GM12878 (cell line): ENCODE results near the gene LARGE1. TPM values are rescaled to one million over a fixed set of nuclear protein-coding genes. Genes with fewer than 3 reads are reported as not detected.

Experiments used
- ASH2L ChIP-seq: fragments of 300-600, 200-600 bp; sonication (generic); IDR thresholded peaks from 2 replicates; pipeline ENCODE4 v1.6.1; 2017; ENCODE audit warnings: low read depth, mild to moderate bottlenecking, borderline replicate concordance
- ATF7 ChIP-seq: fragments of 450-650 bp; IDR thresholded peaks from 2 replicates; pipeline ENCODE4 v1.6.1; 2016; ENCODE audit warnings: low read depth, mild to moderate bottlenecking
- BACH1 ChIP-seq: fragments of 450-650 bp; IDR thresholded peaks from 2 replicates; pipeline ENCODE4 v1.6.1; 2017; ENCODE audit warnings: mild to moderate bottlenecking, borderline replicate concordance
- CBX3 ChIP-seq: fragments of 200-600 bp; sonication (generic); IDR thresholded peaks from 2 replicates; pipeline ENCODE4 v1.6.1; 2016; ENCODE audit warnings: low read depth, borderline replicate concordance
- CHD1 ChIP-seq: IDR thresholded peaks from 2 replicates; pipeline ENCODE4 v1.6.1; 2012; ENCODE audit warnings: low read depth, low read length, improper control_type of control experiment
- IKZF1 ChIP-seq: fragments of 450-650 bp; conservative IDR thresholded peaks from 2 replicates; pipeline ENCODE4 v1.6.1; 2017; ENCODE audit warnings: antibody characterized with exemption, mild to moderate bottlenecking
- IKZF2 ChIP-seq, 2 experiments: fragments of 450-650 bp; IDR thresholded peaks; 2 replicates each; pipeline ENCODE4 v1.6.1; 2017; ENCODE audit warnings: mild to moderate bottlenecking in 2 of 2, moderate library complexity in 2 of 2
- IRF3 ChIP-seq: fragments of 450-650 bp; IDR thresholded peaks from 2 replicates; pipeline ENCODE4 v1.6.1; 2014; ENCODE audit warnings: mild to moderate bottlenecking
- JUND ChIP-seq: IDR thresholded peaks from 2 replicates; pipeline ENCODE4 v1.6.1; 2012; ENCODE audit warnings: low read depth, mild to moderate bottlenecking, low read length, improper control_type of control experiment, moderate library complexity
- LARP7 ChIP-seq: fragments of 450-650 bp; IDR thresholded peaks from 2 replicates; pipeline ENCODE4 v1.6.1; 2017; ENCODE audit warnings: mild to moderate bottlenecking
- MTA3 ChIP-seq: IDR thresholded peaks from 2 replicates; pipeline ENCODE4 v1.6.1; 2012; ENCODE audit warnings: low read length, inconsistent platforms, borderline replicate concordance
- MXI1 ChIP-seq: fragments of 150-350 bp; IDR thresholded peaks from 2 replicates; pipeline ENCODE4 v1.6.1; 2011; ENCODE audit warnings: low read depth, mild to moderate bottlenecking, inconsistent platforms, low read length, improper control_type of control experiment
- MYB ChIP-seq: fragments of 150-350 bp; IDR thresholded peaks from 2 replicates; pipeline ENCODE4 v1.6.1; 2014; ENCODE audit warnings: mild to moderate bottlenecking, low read depth, low read length, borderline replicate concordance
- RAD51 ChIP-seq: fragments of 450-650 bp; IDR thresholded peaks from 2 replicates; pipeline ENCODE4 v1.6.1; 2016; ENCODE audit warnings: moderate library complexity, mild to moderate bottlenecking, inconsistent platforms
- RELA ChIP-seq: fragments of 450-650 bp; IDR thresholded peaks from 2 replicates; pipeline ENCODE4 v1.8.0; 2014; ENCODE audit warnings: borderline replicate concordance; ENCODE audit not compliant: partially characterized antibody
- SMAD1 ChIP-seq: fragments of 450-650 bp; IDR thresholded peaks from 2 replicates; pipeline ENCODE4 v1.6.1; 2018; ENCODE audit warnings: mild to moderate bottlenecking, low read depth; ENCODE audit not compliant: partially characterized antibody
- SPI1 ChIP-seq: IDR thresholded peaks from 2 replicates; pipeline ENCODE4 v1.6.1; 2011; ENCODE audit warnings: low read depth, mild to moderate bottlenecking, low read length, moderate library complexity, borderline replicate concordance; ENCODE audit not compliant: insufficient read depth
- SRF ChIP-seq, 2 experiments: IDR thresholded peaks; 2 replicates each; pipeline ENCODE4 v1.6.1; 2011; ENCODE audit warnings: low read depth in 2 of 2, low read length in 2 of 2, mild to moderate bottlenecking in 1 of 2, moderate library complexity in 1 of 2
- TARDBP ChIP-seq: IDR thresholded peaks from 2 replicates; pipeline ENCODE4 v1.6.1; 2016; ENCODE audit warnings: borderline replicate concordance
- USF1 ChIP-seq: IDR thresholded peaks from 2 replicates; pipeline ENCODE4 v1.6.1; 2011; ENCODE audit warnings: borderline replicate concordance, low read depth, mild to moderate bottlenecking, moderate library complexity, mixed read lengths, low read length; ENCODE audit not compliant: insufficient read depth; ENCODE audit errors: extremely low read length
- WRNIP1 ChIP-seq: IDR thresholded peaks from 2 replicates; pipeline ENCODE4 v1.6.1; 2011; ENCODE audit warnings: low read depth, low read length, improper control_type of control experiment, borderline replicate concordance
- YBX1 ChIP-seq: fragments of 450-650 bp; IDR thresholded peaks from 2 replicates; pipeline ENCODE4 v1.6.1; 2016; ENCODE audit warnings: antibody characterized with exemption
- YY1 ChIP-seq: IDR thresholded peaks from 2 replicates; pipeline ENCODE4 v1.6.1; 2011; ENCODE audit warnings: low read depth, mild to moderate bottlenecking, low read length
- ZBTB33 ChIP-seq: fragments of 450-650 bp; IDR thresholded peaks from 2 replicates; pipeline ENCODE4 v1.6.1; 2017; ENCODE audit warnings: mild to moderate bottlenecking
- polyA plus RNA-seq, 11 experiments: library from polyadenylated mRNA; depleted of rRNA in 4 of 11; unstranded in 6 of 11; stranded (reverse) in 5 of 11; fragments of >200 nt; fragmentation: Nextera tagmentation in 4 of 11; fragmentation: Illumina TruSeq in 1 of 11; extraction: Ambion mirVana in 4 of 11; extraction: Trizol in 1 of 11; gene quantifications; 1 replicate in 1 of 11; 2 replicates in 10 of 11; pipeline versions ENCODE4 v1.2.1 to v1.2.3, GENCODE V29; 2011 to 2016; ENCODE audit warnings: inconsistent platforms in 2 of 11, missing spikeins in 2 of 11, low read depth in 1 of 11
- total RNA-seq, 4 experiments: library from RNA; depleted of rRNA in 3 of 4; stranded (reverse); fragments of >200 nt in 3 of 4; fragmentation: Illumina TruSeq in 1 of 4; extraction: Trizol in 1 of 4; gene quantifications; 2 replicates each; pipeline versions ENCODE4 v1.2.1 to v1.2.3, GENCODE V29; 2013 to 2021

The LARGE1 gene
- total and polyA plus RNA-seq, 10 of the 15 experiments (the other 5 are each of a cell fraction or from before 2014, with no cell fraction given): 3.2 to 41.4 (median 17.3) TPM

GRCh38 chr22:33919391-33920196, 682 bp downstream of the LARGE1 start (continued):
- TF ChIP-seq WRNIP1 (no peak), ZBTB33 (no peak), USF1 (peak; percentile 67), MTA3 (no peak), SPI1 (no peak), MYB (no peak), IKZF2 (IDR thresholded peaks at IDR 0.05) (no peak; a peak in 1 of 4 replicates), YBX1 (no peak), CHD1 (no peak), RAD51 (no peak), IKZF1 (peak; percentile 32; the same call in 1 of the 2 replicates), ASH2L (no peak), MXI1 (0 out of 2 replicates have a peak, but pooled peaks have one; percentile 13), YY1 (no peak), SRF (IDR thresholded peaks at IDR 0.05; ENCODE audit: low read depth in 2 of 2, low read length in 2 of 2) (no peak), TARDBP (no peak), LARP7 (0 out of 2 replicates have a peak, but pooled peaks have one; percentile 35), CBX3 (no peak), ATF7 (no peak), SMAD1 (no peak), BACH1 (no peak), JUND (no peak), IRF3 (no peak), RELA (no peak)
- TF ChIP-seq, all 136 proteins: peak for 10
